Stimulated activated CD4-positive, alpha-beta T cell treated with anti-CD3 and anti-CD28 coated beads, Interleukin-15, amount 100 ng/mL, for 1 hour (primary cell): Measurements from ENCODE around the gene CHD2.
"Not testable (repeated sequence)": the region's sequence is repeated elsewhere in the genome, so short reads cannot be mapped to it uniquely, and the experiment has no call there.

Experiments
- DNase-seq, 2 donors: peaks; one replicate each; pipeline ENCODE4 v3.0.0-alpha.2; 2020; ENCODE audit warnings: low read depth in 1 of 2, low spot score in 1 of 2

Gene CHD2

DNA sequence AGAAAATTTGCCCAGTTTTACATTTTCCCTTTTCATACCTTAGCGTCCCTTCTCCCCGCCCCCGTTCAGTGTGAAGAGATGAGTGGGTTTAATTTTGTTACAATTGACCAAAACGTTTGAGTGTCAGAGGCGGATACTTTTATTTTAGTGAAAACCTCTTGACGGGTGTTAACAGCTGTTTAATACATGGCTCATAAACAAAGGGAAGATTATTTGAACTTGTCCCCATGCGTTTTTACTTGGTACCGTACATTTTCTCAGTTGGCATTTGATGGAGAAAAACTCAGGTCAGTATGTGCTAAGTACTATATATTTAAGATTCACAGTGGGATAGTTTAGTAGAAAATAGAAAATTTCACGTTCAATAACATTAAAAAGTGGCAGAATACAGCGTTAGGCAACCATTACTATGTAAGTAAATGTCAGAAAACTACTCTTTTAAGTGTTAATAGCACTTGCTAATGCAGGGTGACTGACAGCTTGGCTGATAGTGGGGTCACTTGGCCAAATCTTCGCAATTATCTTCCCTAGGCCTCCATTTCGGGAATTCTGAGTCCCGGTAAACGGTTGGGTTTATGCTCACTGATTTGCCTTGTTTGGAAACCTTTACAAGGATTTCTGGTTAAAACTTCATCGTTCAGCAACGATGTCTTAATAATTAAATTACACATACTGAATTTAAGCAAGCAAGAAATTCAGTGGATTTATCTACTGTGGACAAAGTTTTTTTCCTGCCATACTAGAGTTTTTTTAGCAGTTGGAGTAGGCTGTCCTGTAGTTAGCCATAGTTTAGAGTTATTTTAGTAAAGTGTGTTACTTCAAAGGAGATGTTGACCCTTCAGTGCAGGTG, 4.8 kb downstream of the CHD2 start:
- DNase-seq = no peak

DNA sequence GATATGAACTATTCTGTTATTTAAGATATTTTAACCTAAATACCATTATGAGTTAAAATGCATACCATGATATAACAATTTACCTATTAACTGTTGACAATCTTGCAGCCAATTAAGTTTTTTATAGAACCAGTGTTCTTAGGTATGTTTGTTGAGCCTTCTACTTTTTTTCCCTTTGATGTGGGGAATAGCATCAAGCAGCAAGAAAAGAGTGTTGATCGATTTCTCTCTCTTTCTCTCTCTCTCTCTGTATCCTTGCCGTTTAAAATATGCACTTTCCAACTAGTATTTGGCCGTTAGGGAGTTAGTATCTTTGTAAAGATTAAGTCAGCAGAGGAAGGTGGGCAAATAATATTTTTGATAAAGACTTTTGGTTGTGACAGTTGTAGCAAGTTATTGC, 5.9 kb downstream of the CHD2 start:
- DNase-seq = no peak

DNA sequence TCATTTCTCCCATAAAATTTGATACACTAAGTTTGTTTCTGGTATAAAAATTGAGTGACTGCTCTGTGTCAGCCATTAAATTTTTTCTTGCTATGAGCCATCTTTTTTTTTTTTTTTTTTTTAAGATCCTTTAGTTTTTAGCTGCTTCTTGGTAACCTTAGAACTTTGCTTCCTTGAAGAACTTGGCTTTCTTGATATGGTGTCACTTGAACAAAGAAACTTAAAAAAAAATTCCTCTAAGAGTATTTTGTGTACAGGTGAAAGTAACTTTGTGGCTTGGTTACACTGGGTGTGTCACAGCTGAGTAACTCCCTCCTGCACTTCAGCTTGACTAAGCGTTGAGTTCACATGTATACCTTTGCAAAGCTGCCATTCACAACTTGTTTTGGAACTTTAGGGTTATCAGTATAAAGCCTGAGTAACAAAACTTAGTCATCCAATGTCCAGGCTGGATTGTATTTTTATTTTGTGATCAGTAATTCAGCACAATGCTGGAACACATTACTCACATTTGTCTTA, 6.5 kb downstream of the CHD2 start:
- DNase-seq = no peak

DNA sequence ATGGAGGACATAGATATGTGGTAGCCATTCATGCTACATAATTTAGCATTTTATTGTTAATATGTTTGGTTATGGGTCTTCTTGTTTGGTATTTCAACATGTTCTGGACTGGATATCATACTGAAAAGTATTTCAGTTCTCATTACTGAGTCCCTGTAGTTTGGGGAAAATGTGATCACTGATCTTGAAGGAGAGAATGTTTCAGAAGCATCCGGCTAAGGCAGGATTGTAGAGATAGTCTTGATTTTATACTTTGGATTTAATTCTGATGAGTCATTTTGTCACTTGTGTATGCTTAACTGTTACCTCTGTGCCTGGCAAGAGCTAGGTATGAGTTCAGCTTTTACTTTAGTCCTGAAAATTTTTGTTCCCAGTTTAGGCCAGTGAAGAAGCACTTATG, 7.1 kb downstream of the CHD2 start:
- DNase-seq = no peak

DNA sequence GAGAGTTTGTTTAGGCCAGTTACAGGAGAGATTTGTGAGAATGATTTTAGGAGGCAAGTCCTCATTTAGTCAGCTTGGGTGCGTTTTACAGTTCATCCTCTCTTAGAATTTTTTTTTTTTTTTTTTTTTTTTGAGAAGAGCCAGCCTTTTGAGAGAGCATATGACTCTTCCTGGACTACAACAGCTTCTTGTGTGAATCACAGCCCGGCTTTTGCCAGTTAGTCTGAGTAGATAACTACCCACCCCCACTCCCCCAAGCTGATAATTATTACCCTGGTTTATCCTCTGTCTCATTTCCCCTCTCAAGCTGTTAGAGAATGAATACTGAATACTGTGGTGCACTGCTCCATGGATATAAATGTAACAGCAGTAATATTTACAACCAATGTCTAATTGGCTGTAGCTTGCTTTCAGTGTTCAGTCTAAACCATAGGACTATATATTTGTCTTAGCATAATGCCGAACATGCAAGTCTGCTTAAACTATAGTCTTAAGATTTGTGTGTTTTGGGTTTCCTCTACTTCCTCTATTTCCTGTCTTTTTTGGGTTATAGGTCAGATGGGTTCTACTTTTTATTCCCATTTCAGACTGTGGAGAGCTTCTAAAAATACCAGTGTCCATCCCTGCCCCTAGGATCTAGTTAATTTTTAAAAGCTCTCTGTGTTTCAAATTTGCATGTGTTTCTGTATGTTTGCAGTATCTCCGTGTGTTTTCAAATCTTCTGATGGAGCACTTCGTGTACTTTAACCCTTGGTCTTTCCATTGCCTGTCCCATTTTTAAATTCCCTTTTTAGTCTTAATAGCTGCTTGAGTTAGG, 8.0 kb downstream of the CHD2 start:
- DNase-seq = no peak

DNA sequence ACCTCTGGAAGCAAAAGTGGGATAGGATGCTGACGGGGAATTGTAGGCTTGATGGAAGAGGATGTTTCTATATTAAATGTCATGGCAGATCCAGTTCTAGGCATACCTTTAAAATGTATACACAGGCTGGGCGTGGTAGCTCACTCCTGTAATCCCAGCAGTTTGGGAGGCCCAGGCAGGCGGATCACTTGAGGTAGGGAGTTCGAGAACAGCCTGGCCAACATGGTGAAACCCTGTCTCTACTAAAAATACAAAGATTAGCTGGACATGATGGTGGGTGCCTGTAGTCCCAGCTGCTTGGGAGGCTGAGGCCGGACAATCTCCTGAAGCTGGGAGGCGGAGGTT, 8.6 kb downstream of the CHD2 start:
- no peak for DNase-seq

DNA sequence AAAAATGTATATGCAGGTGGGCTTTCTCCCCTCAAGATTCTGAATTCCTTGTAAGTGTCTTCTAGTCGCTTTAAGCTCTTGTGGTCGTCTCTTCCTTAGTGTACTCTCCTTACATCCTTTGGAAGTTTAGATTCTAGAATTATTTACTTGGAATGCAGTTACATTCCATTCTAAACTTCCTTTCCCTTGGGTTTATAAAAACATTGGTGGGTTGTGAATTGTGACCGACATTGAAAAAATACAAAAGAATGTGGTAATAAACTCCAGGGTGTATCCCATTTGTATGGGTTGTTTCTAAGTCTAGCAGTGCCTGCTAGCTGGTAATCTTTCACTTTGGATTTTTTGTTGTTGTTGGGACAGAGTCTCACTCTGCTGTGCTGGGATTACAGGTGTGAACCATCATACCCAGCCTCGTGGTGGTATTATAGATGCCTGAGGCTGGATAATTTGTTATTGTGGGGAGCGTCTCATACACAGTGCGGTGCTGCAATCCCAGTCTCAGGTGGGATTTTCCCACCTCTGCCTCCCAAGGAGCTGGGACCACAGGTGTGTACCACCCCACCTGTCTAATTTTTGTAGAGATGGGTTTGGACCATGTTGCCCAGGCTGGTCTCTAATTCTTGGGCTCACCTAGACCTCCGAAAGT, 9.1 kb downstream of the CHD2 start:
- DNase-seq = no peak

DNA sequence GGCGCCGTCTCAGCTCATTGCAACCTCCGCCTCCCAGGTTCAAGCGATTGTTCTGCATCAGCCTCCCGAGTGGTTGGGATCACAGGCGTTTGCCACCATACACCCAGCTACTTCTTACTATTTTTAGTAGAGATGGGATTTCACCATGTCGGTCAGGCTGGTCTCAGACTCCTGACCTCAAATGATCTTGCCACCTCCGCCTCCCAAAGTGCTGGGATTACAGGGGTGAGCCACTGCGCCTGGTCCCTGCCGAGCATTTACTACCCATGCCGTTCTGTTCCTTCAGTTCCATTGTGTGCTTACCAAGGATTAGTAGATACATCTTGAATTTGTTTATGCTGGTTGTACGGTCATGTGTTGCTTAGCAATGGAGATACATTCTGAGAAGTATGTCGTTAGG, 10.3 kb downstream of the CHD2 start:
- no peak for DNase-seq

DNA sequence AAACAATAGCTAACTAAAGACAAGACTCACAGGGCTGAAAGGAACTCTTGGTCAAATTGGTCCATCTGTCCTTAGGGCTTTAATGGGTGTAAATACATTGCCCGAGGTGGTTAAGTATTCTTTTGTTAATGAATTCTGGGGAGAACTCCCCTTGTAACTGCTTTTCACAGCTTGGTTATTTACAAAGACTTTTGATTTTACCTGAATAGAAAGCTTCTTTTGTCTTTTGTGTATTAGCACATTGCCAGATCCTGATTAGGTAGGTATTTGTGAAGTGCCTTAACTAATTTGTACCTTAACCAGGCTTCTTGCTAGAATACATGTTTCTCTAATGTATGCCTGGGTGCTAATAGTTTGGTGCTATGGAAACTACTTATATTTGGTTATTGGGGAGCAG, 14.0 kb downstream of the CHD2 start:
- no peak for DNase-seq

DNA sequence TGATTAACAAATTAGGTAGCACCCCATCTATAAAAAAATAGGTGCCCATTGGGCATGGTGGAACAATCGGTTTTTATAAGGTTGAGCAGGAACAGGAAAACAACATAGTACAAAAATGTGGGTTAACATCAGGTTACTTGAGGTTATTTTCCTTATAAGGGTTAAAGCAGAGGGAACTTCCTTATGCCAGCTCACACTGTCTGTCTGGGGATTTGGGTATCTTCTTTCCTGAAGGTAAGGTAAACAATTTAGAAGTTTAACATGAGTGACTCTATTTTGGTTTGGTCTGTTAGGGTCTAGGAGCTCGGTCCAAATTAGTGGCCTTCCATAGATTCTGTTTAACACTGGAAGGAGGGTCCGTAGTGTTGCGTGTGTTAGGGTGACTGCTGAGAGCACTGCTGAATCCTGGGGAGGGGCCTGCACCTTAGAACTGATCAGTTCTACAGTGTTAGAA, 14.7 kb downstream of the CHD2 start:
- DNase-seq = no peak

DNA sequence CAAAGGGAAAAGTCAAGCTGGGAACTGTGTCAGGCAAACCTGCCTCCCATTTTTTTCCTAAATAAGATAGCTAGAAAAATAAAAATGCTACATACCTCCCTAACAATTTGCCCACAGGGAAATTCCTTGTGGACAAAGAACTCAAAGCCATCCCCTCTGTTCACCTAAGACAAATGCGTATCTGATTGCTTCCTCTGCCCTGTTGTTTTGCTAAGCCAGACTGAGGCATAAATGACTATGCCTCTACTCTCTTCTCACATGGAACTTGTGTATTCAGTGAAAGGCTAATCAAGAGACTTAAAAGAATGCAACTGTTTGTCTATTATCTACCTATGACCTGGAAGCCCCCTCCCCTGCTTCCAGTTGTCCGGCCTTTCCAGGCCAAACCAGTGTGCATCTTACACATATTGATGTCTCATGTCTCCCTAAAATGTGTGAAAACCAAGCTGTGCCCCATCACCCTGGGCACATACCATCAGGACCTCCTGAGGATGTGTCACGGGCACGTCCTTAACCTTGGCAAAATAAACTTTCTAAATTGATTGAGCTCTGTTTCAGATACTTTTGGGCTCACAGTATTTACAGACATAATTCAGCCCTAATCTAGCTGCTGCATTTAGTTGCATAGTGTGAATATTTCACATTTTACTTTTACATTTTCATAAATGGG, 15.8 kb downstream of the CHD2 start:
- no peak for DNase-seq

DNA sequence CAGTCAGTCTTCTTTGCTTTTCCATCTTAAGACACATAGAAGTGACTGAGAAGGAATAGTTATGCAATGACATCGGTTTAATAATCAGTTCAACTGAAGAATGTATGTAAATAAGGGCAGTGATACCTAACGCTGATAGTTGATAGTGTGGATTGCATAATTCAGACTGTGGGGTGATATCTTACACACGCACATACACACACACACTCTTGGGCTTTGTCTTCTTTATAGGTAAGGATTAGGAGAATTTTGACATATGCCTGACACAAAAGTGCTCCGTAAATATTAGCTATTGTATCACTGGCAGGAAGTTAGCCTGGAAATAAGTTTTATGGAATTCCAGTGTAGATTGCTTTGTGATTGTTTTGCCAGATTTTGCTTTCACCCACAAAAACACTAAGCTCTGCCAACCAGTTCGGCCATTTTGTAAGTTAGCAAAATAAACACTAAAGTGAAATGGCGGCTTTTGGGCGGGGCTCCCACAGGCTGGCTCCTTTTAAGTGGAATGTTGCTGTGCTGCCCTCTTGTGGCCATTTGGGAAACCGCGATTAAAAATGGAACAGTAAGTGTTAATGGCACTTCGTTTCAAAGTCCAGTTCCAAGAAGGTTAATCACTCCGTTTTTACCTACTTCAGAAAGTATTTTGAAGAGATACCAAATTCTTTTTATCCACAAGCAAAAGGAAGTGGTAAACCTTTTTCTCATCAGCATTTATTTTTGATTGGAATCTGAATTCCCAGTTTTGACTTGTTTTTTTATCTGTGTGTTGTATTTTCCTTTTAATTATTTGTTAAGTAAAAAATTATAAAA, 17.7 kb downstream of the CHD2 start:
- DNase-seq = peak; percentile 80 to 82

DNA sequence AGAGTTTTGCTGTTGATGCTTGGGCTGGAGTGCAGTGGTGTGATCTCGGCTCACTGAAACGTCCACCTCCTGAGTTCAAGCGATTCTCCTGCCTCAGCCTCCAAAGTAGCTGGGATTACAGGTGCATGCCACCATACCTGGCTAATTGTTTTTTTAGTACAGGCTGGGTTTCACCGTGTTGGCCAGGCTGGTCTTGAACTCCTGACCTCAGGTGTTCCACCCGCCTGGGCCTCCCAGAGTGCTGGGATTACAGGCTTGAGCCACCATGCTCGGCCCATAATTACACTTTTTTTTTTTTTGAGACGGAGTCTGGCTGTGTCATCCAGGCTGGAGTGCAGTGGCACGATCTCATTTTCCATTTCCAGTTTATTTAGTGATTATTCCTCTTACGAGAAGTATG, 18.8 kb downstream of the CHD2 start:
- DNase-seq = not testable (repeated sequence)

DNA sequence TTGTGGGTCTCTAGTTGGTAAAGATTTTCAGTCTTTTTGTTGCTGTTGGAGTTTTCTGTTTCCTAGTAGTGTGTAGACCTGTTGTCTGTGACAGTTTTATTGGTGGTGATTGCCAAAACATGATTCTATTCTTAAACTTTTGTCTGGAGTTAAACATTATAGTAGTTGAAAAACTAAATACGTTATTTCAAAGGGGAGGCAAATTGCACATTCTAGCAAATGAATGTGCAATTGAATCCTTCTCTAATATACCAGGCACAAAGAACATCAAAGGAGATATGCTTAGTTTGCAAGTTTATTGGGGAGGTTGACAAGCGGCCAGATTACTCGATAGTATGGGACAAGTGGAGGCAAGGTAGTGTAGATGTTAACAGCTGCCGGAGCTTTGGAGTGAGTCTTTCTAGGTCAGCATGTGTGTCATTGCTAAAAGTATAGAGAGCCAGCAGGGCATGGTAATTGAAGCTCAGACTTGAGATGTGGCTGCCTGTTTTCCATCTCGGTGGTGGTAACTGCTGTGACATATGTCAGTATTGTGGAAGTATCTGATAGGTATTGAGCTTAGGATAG, 20.6 kb downstream of the CHD2 start:
- DNase-seq = no peak

DNA sequence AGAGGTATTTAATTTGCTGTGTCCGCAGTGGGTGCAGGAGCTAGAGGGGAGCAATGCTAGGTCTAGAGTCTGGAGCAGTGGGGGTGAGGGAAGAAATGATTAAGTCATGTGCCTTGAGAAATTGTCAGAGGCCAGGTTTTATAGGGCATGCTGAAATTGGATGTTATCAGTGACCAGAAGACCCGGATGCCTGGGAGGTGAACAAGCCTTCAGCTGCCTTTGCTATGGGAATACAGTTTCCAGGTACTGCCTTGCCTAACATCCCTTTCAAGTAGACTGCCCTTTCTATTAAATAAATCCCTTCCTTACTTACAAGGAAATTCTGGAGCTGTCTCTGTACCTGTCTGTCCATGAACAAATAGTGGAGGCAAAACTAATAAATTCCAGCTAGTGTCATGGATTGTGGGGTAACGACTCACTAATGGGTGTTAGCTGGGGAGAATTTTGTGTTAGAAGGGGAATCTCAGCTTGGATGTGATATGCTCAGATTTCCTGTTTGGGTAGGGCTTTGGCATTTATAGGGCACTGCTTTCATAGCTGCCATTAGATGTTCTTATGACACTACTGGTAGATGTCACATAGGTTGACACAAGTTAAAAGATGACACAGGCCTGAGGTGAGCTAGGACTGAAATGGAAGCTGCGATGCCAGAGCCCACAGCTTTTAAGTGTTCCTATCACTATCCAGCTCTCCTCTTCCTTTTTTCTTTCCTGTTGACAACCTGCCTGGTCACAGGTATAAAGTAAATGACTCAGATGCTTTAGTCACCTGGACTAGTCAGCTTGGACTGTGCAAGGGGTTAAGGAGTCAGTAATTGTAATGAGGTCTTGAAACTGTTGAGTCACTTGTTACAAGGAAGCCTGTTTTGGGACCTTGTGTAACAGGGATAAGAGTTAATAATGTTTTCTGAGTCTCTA, 21.3 kb downstream of the CHD2 start:
- no peak for DNase-seq

DNA sequence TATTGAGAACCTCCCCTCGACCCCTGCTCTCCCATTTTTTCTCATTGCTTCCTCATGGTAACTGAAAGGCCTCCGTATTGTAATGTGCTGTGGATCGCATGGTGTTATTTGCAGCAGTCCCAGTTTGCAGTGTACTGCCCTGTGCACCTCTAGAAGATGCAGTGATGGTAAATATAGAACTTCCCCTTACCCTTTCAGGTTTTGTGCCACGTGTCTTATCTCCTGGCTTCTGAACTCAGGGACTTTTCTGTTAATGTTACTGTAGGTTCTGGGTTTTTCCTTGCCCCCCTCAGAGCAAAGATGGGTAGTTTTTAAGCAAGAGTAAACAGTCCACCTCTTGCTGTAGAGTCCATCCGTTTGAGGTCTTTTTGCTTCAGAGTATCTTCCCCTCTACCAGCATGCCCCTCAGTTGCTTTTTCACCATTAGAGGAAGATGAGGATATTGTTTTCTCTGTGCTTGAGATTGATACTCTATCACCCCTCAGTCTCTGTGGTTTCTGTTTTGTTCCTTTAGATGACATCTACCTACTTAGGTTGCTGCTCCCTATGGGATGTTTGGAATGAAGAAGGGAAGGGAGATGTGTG, 22.4 kb downstream of the CHD2 start:
- no peak for DNase-seq

DNA sequence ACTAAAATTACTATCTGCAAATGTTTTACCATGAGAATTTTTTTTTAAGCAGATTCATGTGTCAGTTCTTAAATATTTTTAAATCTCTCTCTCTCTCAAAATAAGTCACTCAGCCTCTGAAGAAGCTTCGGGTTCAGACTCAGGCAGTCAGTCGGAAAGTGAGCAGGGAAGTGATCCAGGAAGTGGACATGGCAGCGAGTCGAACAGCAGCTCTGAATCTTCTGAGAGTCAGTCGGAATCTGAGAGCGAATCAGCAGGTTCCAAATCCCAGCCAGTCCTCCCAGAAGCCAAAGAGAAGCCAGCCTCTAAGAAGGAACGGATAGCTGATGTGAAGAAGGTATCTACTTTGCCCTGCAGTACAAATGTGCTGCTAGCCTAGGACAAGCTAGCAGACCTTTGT, 24.1 kb downstream of the CHD2 start:
- DNase-seq = no peak

DNA sequence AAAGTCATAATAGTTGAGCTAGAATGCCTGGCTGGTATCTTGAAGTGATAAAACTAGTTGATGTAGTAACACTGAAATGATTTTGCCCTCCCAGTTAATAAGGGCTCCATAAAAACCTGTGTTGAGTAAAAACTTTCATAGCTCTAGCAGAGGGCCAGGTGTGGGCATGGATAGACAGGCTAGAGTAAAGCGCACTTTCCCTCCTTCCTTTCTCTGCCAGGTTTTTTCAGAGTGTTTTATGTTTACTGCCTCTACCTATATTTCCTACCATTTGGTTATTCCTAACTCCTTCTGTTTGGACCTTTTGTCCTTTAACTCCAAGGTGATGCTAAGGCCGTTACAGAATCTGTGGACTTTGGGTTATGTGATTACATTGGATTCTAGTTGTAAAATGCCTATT, 25.3 kb downstream of the CHD2 start:
- DNase-seq = no peak
